GM12873 (cell line): Measurements from ENCODE around the gene FILIP1L.

Experiments
- CTCF ChIP-seq: IDR thresholded peaks from 2 replicates; pipeline ENCODE4 v1.5.1; 2012; ENCODE audit warnings: low read depth, mild to moderate bottlenecking, moderate library complexity, low read length, control low read depth; ENCODE audit not compliant: insufficient read depth; ENCODE audit errors: missing control alignments

FILIP1L gene

GRCh38 chr3:99808163-99808794 lies 306.0 kb downstream of the FILIP1L start:
- peak; percentile 90 for TF ChIP-seq CTCF

- no peak for TF ChIP-seq CTCF
Observed at GRCh38 chr3:99805160-99805559, 309.1 kb downstream of the FILIP1L start.

- no peak for TF ChIP-seq CTCF
Observed at GRCh38 chr3:99803297-99803696, 311.0 kb downstream of the FILIP1L start.

- no peak for TF ChIP-seq CTCF
Observed at GRCh38 chr3:99799422-99799821, 314.9 kb downstream of the FILIP1L start.

GRCh38 chr3:99795573-99795972 lies 318.7 kb downstream of the FILIP1L start:
- no peak for TF ChIP-seq CTCF

- no peak for TF ChIP-seq CTCF
Observed at GRCh38 chr3:99794485-99794884, 319.8 kb downstream of the FILIP1L start.

GRCh38 chr3:99789011-99789721 lies 325.1 kb downstream of the FILIP1L start:
- peak; percentile 72 for TF ChIP-seq CTCF
